K562 (cell line): ENCODE measurements around the gene MYL12A. TPM values are rescaled to one million over a fixed set of nuclear protein-coding genes. Genes with fewer than 3 reads are reported as not detected.

ENCODE experiments used
- NCOA6 ChIP-seq: fragments of 450-650 bp; IDR thresholded peaks from 2 replicates; pipeline ENCODE4 v1.6.1; 2017; ENCODE audit warnings: mild to moderate bottlenecking
- NFE2L1 ChIP-seq: fragments of 450-650 bp; IDR thresholded peaks from 2 replicates; pipeline ENCODE4 v1.6.1; 2016; ENCODE audit warnings: missing genetic modification characterization, low read depth, mild to moderate bottlenecking, missing compliant biosample characterization, moderate library complexity, borderline replicate concordance
- ZNF589 ChIP-seq: fragments of 200-800 bp; sonication (Bioruptor generic); IDR thresholded peaks from 2 replicates; pipeline ENCODE4 v1.6.1; 2016; ENCODE audit warnings: low read depth, missing genetic modification characterization, missing compliant biosample characterization
- polyA plus RNA-seq, 8 experiments: library from polyadenylated mRNA; depleted of rRNA in 4 of 8; stranded (reverse) in 5 of 8; unstranded in 3 of 8; fragments of >200 nt; fragmentation: Nextera tagmentation in 2 of 8; fragmentation: Illumina TruSeq in 1 of 8; extraction: Ambion mirVana in 2 of 8; extraction: Trizol in 1 of 8; gene quantifications; 2 replicates each; pipeline versions ENCODE4 v1.2.1 to v1.2.3, GENCODE V29; 2011 to 2014; ENCODE audit warnings: inconsistent platforms in 1 of 8, missing spikeins in 1 of 8
- total RNA-seq, 7 experiments: library from RNA; depleted of rRNA in 6 of 7; stranded (reverse); fragments of >200 nt in 6 of 7; fragmentation: Illumina TruSeq in 2 of 7; extraction: Trizol in 2 of 7; gene quantifications; 2 replicates each; pipeline versions ENCODE4 v1.2.1 to v1.2.3, GENCODE V29; 2011 to 2021; ENCODE audit warnings: low replicate concordance in 1 of 7
- TF ChIP-seq, protein P1 (sequence below): fragments of 450-650 bp; IDR thresholded peaks from 2 replicates; pipeline ENCODE4 v1.6.1; 2016; ENCODE audit warnings: low read depth

Gene MYL12A
- total and polyA plus RNA-seq, 9 of the 15 experiments (the other 6 are each of a cell fraction or from before 2014, with no cell fraction given), result 308 to 1,031 (median 559) TPM

GRCh38 chr18:3265564-3266033 is 18.0 kb downstream of the MYL12A start (continued):
- TF ChIP-seq, protein P1, sequence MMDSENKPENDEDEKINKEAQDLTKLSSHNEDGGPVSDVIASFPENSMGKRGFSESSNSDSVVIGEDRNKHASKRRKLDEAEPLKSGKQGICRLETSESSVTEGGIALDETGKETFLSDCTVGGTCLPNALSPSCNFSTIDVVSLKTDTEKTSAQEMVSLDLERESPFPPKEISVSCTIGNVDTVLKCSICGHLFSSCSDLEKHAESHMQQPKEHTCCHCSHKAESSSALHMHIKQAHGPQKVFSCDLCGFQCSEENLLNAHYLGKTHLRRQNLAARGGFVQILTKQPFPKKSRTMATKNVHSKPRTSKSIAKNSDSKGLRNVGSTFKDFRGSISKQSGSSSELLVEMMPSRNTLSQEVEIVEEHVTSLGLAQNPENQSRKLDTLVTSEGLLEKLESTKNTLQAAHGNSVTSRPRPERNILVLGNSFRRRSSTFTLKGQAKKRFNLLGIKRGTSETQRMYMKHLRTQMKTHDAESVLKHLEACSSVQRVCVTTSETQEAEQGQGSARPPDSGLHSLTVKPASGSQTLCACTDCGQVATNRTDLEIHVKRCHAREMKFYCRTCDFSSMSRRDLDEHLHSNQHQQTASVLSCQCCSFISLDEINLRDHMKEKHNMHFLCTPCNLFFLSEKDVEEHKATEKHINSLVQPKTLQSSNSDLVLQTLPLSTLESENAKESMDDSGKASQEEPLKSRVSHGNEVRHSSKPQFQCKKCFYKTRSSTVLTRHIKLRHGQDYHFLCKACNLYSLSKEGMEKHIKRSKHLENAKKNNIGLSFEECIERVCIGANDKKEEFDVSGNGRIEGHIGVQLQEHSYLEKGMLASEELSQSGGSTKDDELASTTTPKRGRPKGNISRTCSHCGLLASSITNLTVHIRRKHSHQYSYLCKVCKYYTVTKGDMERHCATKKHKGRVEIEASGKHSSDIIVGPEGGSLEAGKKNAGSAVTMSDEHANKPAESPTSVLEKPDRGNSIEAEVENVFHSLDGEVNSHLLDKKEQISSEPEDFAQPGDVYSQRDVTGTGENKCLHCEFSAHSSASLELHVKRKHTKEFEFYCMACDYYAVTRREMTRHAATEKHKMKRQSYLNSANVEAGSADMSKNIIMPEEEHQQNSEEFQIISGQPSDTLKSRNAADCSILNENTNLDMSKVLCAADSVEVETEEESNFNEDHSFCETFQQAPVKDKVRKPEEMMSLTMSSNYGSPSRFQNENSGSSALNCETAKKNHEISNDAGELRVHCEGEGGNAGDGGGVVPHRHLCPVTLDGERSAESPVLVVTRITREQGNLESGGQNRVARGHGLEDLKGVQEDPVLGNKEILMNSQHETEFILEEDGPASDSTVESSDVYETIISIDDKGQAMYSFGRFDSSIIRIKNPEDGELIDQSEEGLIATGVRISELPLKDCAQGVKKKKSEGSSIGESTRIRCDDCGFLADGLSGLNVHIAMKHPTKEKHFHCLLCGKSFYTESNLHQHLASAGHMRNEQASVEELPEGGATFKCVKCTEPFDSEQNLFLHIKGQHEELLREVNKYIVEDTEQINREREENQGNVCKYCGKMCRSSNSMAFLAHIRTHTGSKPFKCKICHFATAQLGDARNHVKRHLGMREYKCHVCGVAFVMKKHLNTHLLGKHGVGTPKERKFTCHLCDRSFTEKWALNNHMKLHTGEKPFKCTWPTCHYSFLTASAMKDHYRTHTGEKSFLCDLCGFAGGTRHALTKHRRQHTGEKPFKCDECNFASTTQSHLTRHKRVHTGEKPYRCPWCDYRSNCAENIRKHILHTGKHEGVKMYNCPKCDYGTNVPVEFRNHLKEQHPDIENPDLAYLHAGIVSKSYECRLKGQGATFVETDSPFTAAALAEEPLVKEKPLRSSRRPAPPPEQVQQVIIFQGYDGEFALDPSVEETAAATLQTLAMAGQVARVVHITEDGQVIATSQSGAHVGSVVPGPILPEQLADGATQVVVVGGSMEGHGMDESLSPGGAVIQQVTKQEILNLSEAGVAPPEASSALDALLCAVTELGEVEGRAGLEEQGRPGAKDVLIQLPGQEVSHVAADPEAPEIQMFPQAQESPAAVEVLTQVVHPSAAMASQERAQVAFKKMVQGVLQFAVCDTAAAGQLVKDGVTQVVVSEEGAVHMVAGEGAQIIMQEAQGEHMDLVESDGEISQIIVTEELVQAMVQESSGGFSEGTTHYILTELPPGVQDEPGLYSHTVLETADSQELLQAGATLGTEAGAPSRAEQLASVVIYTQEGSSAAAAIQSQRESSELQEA, result no peak
- TF ChIP-seq NCOA6 (no peak), NFE2L1 (tag) (no peak), ZNF589 (no peak)
